Measurements from ENCODE around the gene NTRK3.

DNA sequence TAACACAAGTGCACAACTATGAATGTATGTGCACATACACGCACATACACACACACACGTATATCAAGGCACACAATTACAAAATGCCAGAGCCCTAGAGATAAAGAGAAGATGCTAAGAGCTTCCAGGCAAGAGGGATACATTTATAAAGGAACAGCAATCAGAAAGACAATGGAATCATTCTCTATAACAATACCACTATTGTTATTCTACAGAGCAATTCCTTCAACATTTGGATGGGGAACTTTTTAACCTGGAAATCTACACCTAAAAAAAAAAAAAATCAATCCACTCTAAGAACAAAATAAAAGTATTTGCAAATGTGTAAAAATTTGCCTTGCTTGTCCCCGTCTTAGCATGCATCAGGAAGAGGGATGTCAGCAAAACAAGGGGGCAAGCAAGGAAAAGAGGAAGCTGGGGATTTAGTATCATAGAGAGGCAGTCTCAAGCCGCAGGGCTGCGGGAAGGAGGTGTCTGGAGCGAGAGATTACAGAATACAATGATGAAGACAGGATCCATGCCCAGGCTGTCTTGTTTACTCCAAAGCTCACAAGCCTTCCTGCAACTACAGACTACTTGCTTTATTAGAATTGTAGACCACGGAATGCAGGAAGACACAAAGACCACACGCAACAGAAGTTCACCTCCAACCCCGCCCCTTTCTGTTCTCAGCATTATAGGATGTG lies 220.2 kb downstream of the NTRK3 start:
- TF ChIP-seq, protein P1, sequence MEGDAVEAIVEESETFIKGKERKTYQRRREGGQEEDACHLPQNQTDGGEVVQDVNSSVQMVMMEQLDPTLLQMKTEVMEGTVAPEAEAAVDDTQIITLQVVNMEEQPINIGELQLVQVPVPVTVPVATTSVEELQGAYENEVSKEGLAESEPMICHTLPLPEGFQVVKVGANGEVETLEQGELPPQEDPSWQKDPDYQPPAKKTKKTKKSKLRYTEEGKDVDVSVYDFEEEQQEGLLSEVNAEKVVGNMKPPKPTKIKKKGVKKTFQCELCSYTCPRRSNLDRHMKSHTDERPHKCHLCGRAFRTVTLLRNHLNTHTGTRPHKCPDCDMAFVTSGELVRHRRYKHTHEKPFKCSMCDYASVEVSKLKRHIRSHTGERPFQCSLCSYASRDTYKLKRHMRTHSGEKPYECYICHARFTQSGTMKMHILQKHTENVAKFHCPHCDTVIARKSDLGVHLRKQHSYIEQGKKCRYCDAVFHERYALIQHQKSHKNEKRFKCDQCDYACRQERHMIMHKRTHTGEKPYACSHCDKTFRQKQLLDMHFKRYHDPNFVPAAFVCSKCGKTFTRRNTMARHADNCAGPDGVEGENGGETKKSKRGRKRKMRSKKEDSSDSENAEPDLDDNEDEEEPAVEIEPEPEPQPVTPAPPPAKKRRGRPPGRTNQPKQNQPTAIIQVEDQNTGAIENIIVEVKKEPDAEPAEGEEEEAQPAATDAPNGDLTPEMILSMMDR (IDR thresholded peaks at IDR 0.05) = no peak
- TF ChIP-seq POLR2AphosphoS5 (IDR thresholded peaks at IDR 0.05) (no peak), EP300 (IDR thresholded peaks at IDR 0.05) (no peak), POLR2A (IDR thresholded peaks at IDR 0.05) (no peak)

Measured in upper lobe of left lung (tissue), 4 donors.